Cardiac muscle cell (in vitro differentiated cells and primary cell): ENCODE data around the gene MAGI3. TPM values are rescaled to one million over a fixed set of nuclear protein-coding genes. Genes with fewer than 3 reads are reported as not detected.

Experiments used
- DNase-seq, 2 donors: peaks; one replicate each; pipeline versions ENCODE4 v3.0.0 to v3.0.0-alpha.2; 2010 to 2017; ENCODE audit warnings: low read depth in 1 of 2, low spot score in 1 of 2
- H3K27ac ChIP-seq: fragments of 200-600 bp; sonication (generic); 2 replicates; pipeline ENCODE4 v1.5.1; 2016
- H3K27me3 ChIP-seq: fragments of 200-600 bp; sonication (generic); 2 replicates; pipeline ENCODE4 v1.6.0; 2016; ENCODE audit warnings: control low read depth
- H3K36me3 ChIP-seq: fragments of 200-600 bp; sonication (generic); 2 replicates; pipeline ENCODE4 v1.5.1; 2016; ENCODE audit warnings: control low read depth
- H3K4me1 ChIP-seq: fragments of 200-600 bp; sonication (generic); 2 replicates; pipeline ENCODE4 v1.8.1; 2017; ENCODE audit warnings: low read depth, mild to moderate bottlenecking, mixed run types
- H3K4me3 ChIP-seq: fragments of 200-600 bp; sonication (generic); 2 replicates; pipeline ENCODE4 v1.5.1; 2016; ENCODE audit warnings: mild to moderate bottlenecking
- H3K9me3 ChIP-seq: fragments of 200-600 bp; sonication (generic); 2 replicates; pipeline ENCODE4 v1.5.1; 2017; ENCODE audit warnings: low read depth, mild to moderate bottlenecking, control low read depth
- polyA plus RNA-seq: library from polyadenylated mRNA; unstranded; fragments of >200 nt; fragmentation: Nextera tagmentation; extraction: Ambion mirVana; gene quantifications from 2 replicates; pipeline ENCODE4 v1.2.1, GENCODE V29; 2016
- total RNA-seq: library from RNA; depleted of rRNA; stranded (reverse); fragments of >200 nt; gene quantifications from 2 replicates; pipeline ENCODE4 v1.2.3, GENCODE V29; 2016
- TF ChIP-seq, protein P1 (sequence below): IDR thresholded peaks from 2 replicates; pipeline ENCODE4 v1.5.1; 2012; ENCODE audit warnings: low read depth, mild to moderate bottlenecking, low read length

The MAGI3 gene
- total and polyA plus RNA-seq, 2 experiments from 2014 or later: 7.3 to 20.6 TPM

DNA sequence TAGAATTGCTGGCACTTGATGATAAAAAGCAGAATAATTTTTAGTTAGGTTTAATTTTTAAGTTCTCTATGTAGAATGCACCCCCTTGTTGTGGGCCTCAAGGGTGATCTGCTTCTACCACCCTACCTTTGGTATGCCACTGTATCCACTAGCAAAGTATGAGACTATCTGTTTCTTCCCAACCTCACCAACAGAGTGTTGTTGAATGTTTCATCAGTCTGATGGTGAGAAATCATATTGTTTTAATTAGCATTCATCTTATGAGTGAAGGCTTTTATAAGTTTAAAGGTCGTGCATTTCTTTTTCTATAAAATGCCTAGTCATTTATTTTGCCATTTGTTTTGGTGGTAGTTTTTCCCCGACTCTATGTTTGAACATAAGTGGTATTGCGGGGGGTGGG is 141.0 kb downstream of the MAGI3 start:
- TF ChIP-seq, protein P1, sequence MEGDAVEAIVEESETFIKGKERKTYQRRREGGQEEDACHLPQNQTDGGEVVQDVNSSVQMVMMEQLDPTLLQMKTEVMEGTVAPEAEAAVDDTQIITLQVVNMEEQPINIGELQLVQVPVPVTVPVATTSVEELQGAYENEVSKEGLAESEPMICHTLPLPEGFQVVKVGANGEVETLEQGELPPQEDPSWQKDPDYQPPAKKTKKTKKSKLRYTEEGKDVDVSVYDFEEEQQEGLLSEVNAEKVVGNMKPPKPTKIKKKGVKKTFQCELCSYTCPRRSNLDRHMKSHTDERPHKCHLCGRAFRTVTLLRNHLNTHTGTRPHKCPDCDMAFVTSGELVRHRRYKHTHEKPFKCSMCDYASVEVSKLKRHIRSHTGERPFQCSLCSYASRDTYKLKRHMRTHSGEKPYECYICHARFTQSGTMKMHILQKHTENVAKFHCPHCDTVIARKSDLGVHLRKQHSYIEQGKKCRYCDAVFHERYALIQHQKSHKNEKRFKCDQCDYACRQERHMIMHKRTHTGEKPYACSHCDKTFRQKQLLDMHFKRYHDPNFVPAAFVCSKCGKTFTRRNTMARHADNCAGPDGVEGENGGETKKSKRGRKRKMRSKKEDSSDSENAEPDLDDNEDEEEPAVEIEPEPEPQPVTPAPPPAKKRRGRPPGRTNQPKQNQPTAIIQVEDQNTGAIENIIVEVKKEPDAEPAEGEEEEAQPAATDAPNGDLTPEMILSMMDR: no peak
- no peaks in the 10 kb centered on the region for H3K36me3 ChIP-seq
- H3K27me3 ChIP-seq: no peaks in the 10 kb centered on the region
- H3K4me1 ChIP-seq: no peaks in the 10 kb centered on the region
- DNase-seq: no peak
- no peaks in the 10 kb centered on the region for H3K9me3 ChIP-seq
- no peak overlapping the region for H3K4me3 ChIP-seq
- no peak overlapping the region for H3K27ac ChIP-seq

DNA sequence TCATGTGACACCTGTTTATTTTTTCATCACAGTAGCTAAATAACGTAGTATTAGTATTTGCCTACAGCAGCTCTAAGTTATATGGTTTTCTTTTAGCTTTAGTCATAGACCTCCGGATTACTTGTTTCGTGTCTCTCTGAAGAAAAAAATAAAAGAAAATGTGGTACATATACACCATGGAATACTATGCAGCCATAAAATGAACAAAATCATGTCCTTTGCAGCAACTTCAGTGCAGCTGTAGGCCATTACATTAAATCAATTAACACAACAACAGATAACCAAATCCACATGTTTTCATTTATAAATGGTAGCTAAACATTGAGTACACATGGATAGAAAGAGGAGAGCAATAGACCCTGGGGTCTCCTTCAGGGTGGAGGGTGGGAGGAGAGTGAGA is 142.7 kb downstream of the MAGI3 start:
- H3K9me3 ChIP-seq: no peaks in the 10 kb centered on the region
- DNase-seq: no peak
- H3K27ac ChIP-seq: no peak overlapping the region
- H3K36me3 ChIP-seq: no peaks in the 10 kb centered on the region
- TF ChIP-seq, protein P1: no peak
- no peak overlapping the region for H3K4me3 ChIP-seq
- no peaks in the 10 kb centered on the region for H3K4me1 ChIP-seq
- no peaks in the 10 kb centered on the region for H3K27me3 ChIP-seq

DNA sequence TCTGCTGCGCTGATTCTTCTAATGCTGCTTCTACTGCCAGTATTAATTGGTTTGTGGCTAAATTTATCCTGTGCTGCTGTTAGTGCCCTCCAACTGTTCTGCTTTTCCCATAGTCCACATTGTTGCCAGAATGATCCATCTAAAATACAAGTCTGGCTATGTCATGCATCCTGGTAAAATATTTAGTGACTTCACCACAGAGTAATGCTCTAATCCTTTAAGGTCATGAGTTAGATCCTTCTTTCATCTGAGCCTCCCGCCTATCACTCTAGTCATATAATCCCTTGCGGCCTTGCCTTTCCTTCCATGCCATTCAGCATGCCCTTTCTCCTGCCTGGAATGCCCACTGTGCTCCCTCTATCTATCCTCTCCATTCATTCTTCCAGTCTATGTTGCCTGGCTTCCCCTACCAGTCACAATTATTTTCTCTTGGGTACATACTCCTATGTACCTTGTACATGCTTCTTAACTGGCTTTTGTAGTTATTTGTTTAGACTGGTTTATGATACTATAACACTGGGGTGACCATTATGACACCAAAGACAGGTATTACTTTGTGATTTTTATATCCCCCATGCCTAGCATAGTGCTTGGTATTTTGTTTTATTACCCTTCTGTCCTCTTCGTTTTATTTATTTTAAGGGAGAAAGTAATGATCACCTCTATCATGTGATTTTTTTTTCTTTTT is 144.0 kb downstream of the MAGI3 start:
- H3K4me1 ChIP-seq: no peaks in the 10 kb centered on the region
- no peaks in the 10 kb centered on the region for H3K36me3 ChIP-seq
- H3K27me3 ChIP-seq: no peaks in the 10 kb centered on the region
- TF ChIP-seq, protein P1: no peak
- H3K4me3 ChIP-seq: no peak overlapping the region
- peak in 1 of 2 donors; percentile 12 for DNase-seq
- H3K27ac ChIP-seq: no peak overlapping the region
- H3K9me3 ChIP-seq: no peaks in the 10 kb centered on the region

DNA sequence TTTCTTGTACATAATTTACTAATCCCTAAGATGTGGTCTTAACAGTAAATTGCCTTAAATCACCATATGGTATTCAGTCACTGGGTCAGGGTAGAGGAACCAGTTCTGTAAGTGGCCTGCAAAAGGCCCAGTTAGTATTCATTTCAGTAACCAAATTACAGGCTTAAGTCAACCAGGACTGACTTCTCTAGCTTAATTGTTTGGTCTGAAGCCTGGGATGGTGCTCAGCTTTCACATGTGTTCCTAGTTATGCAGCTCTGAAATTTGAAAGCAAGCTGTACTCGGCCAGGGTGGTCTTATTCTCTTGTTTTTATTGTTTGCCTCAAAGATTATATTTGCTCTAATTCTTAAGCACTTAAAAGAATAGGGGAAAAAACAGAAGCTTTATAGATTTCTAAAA is 144.6 kb downstream of the MAGI3 start:
- no peak overlapping the region for H3K27ac ChIP-seq
- TF ChIP-seq, protein P1: no peak
- no peak for DNase-seq

DNA sequence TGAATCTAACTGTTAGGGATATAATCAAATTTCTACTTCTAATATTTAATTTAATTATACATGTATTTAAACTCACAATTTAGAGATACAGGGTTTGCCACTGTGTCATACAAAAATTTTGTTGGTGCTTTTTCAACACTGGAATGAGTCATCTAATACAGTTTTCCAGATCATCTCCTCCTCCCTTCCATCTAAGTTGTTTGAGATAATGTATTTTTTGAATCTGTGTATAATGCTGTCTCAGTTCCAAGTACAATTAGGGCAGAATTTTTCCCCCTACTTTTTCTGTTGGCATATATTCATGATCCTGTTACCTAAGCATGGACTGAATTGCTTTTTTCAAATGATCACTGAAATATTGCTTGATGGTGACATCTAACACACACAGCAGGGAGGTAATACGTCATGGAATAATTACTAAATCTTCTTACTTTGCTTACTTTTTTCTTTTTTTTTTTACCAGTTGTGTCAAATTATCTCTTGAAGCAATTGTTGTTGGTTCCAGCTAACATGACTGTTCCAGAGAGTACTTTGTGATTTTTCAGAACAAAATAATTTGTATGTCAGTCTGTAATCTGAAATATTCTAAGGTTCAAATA is 146.0 kb downstream of the MAGI3 start:
- TF ChIP-seq, protein P1: no peak
- Histone ChIP-seq H3K4me3 (no peak overlapping the region), H3K9me3 (no peaks in the 10 kb centered on the region), H3K4me1 (no peaks in the 10 kb centered on the region), H3K27ac (no peak overlapping the region), H3K36me3 (no peaks in the 10 kb centered on the region), H3K27me3 (no peaks in the 10 kb centered on the region)
- peak in 1 of 2 donors; percentile 45 for DNase-seq

More for the DNA sequence above, 144.6 kb downstream of the MAGI3 start:
- Histone ChIP-seq H3K27me3 (no peaks in the 10 kb centered on the region), H3K36me3 (no peaks in the 10 kb centered on the region), H3K4me1 (no peaks in the 10 kb centered on the region), H3K9me3 (no peaks in the 10 kb centered on the region), H3K4me3 (no peak overlapping the region)
